Brain microvascular endothelial cell (primary cell): ENCODE results near the gene POLE.

Experiments used
- DNase-seq: peaks from one replicate; pipeline ENCODE4 v3.0.0-alpha.2; 2020
- H3K27ac ChIP-seq: fragments of 250-450 bp; sonication (Bioruptor Pico); 2 replicates; pipeline ENCODE4 v1.5.1; 2020; ENCODE audit warnings: mild to moderate bottlenecking, moderate library complexity
- H3K27me3 ChIP-seq: fragments of 250-450 bp; sonication (Bioruptor Pico); replicated peaks from 2 replicates; pipeline ENCODE4 v1.5.1; 2020; ENCODE audit warnings: mild to moderate bottlenecking
- H3K36me3 ChIP-seq: fragments of 250-450 bp; sonication (Bioruptor Pico); replicated peaks from 2 replicates; pipeline ENCODE4 v1.5.1; 2020; ENCODE audit warnings: mild to moderate bottlenecking
- H3K4me3 ChIP-seq: 2 replicates; pipeline ENCODE4 v1.5.1; 2011; ENCODE audit warnings: low read depth, mild to moderate bottlenecking, control low read depth, low read length, moderate library complexity
- CTCF ChIP-seq: IDR thresholded peaks from 2 replicates; pipeline ENCODE4 v1.5.1; 2011; ENCODE audit warnings: low read depth, mild to moderate bottlenecking, moderate library complexity, low read length, control low read depth, inconsistent platforms; ENCODE audit errors: missing control alignments
- in situ Hi-C: cut with HindIII; loops from 2 replicates; pipeline ENCODE4 v1.10.0; 2017; ENCODE audit warnings: low sequenced_read_pairs, low pct_ligation_motif_present

Gene POLE

GRCh38 chr12:132637811-132638210 lies 49.3 kb downstream of the POLE start:
- Histone ChIP-seq H3K27me3 (no peaks in the 10 kb centered on the region), H3K4me3 (no peak overlapping the region), H3K27ac (no peak overlapping the region), H3K36me3 (peaks cover 15% of the 10 kb centered on the region)
- in situ Hi-C loops = no loop called here
- no peak for DNase-seq
- no peak for TF ChIP-seq CTCF

- Histone ChIP-seq H3K36me3 (peaks cover 14% of the 10 kb centered on the region), H3K27ac (no peak overlapping the region), H3K4me3 (no peak overlapping the region), H3K27me3 (no peaks in the 10 kb centered on the region)
- in situ Hi-C loops = no loop called here
- DNase-seq = no peak
- TF ChIP-seq CTCF = no peak
Measured at GRCh38 chr12:132635076-132635955, 51.8 kb downstream of the POLE start.

- Histone ChIP-seq H3K36me3 (peaks cover 14% of the 10 kb centered on the region), H3K4me3 (no peak overlapping the region), H3K27me3 (no peaks in the 10 kb centered on the region), H3K27ac (no peak overlapping the region)
- DNase-seq = no peak
- no peak for TF ChIP-seq CTCF
- in situ Hi-C loops = no loop called here
Measured at GRCh38 chr12:132634411-132634990, 52.6 kb downstream of the POLE start.

- in situ Hi-C loops = no loop called here
- H3K27ac ChIP-seq = no peak overlapping the region
- TF ChIP-seq CTCF = no peak
- H3K27me3 ChIP-seq = no peaks in the 10 kb centered on the region
- peaks cover 14% of the 10 kb centered on the region for H3K36me3 ChIP-seq
- no peak for DNase-seq
- H3K4me3 ChIP-seq = no peak overlapping the region
Measured at GRCh38 chr12:132633901-132634300, 53.2 kb downstream of the POLE start.

- no peaks in the 10 kb centered on the region for H3K27me3 ChIP-seq
- H3K36me3 ChIP-seq = peaks cover 14% of the 10 kb centered on the region
- H3K27ac ChIP-seq = no peak overlapping the region
- in situ Hi-C loops = no loop called here
- DNase-seq = no peak
- TF ChIP-seq CTCF = no peak
- no peak overlapping the region for H3K4me3 ChIP-seq
Measured at GRCh38 chr12:132633398-132633797, 53.7 kb downstream of the POLE start.
